OCI-LY3 (cell line): ENCODE measurements around the gene LAMA1.

Experiments
- H2AFZ ChIP-seq: fragments of 200-600, 300-600 bp; shearing (Covaris generic); 2 replicates; pipeline ENCODE4 v1.6.0; 2014; ENCODE audit warnings: antibody characterized with exemption, low read depth, low read length
- H3K27ac ChIP-seq: fragments of 200-600, 300-600 bp; sonication (generic); 2 replicates; pipeline ENCODE4 v1.5.1; 2014; ENCODE audit warnings: mild to moderate bottlenecking, low read length, moderate library complexity, mixed read lengths
- H3K27me3 ChIP-seq: fragments of 200-600, 300-600 bp; sonication (generic); 2 replicates; pipeline ENCODE4 v1.6.1; 2014; ENCODE audit warnings: low read depth, low read length, mixed read lengths
- H3K36me3 ChIP-seq: fragments of 200-600, 300-600 bp; sonication (generic); replicated peaks from 2 replicates; pipeline ENCODE3; 2014; ENCODE audit warnings: low read depth, low read length, mixed read lengths
- H3K4me1 ChIP-seq: fragments of 300-600, 200-600 bp; sonication (generic); 2 replicates; pipeline ENCODE4 v1.6.1; 2014; ENCODE audit warnings: low read length, mixed read lengths
- H3K4me2 ChIP-seq: fragments of 200-600, 300-600 bp; sonication (generic); 2 replicates; pipeline ENCODE4 v1.6.1; 2014; ENCODE audit warnings: low read length, mixed read lengths
- H3K4me3 ChIP-seq: fragments of 300-600, 200-600 bp; sonication (generic); 2 replicates; pipeline ENCODE4 v1.5.1; 2014; ENCODE audit warnings: antibody characterized with exemption, mild to moderate bottlenecking, low read length, moderate library complexity
- H3K79me2 ChIP-seq: fragments of 300-600, 200-600 bp; shearing (Covaris generic); 2 replicates; pipeline ENCODE4 v1.6.1; 2014; ENCODE audit warnings: mild to moderate bottlenecking, low read length, mixed read lengths
- H3K9ac ChIP-seq: fragments of 300-600, 200-600 bp; shearing (Covaris generic); 2 replicates; pipeline ENCODE4 v1.6.0; 2014; ENCODE audit warnings: mild to moderate bottlenecking, low read length, moderate library complexity
- H3K9me3 ChIP-seq: fragments of 200-600, 300-600 bp; shearing (Covaris generic); 2 replicates; pipeline ENCODE4 v1.6.1; 2014; ENCODE audit warnings: low read length, mixed read lengths; ENCODE audit not compliant: insufficient read depth
- H4K20me1 ChIP-seq: fragments of 200-600, 300-600 bp; sonication (generic); 2 replicates; pipeline ENCODE4 v1.6.1; 2016; ENCODE audit warnings: low read length, mixed read lengths; ENCODE audit not compliant: insufficient read depth
- CTCF ChIP-seq: fragments of 200-600, 300-600 bp; sonication (generic); IDR thresholded peaks from 2 replicates; pipeline ENCODE4 v1.5.1; 2014; ENCODE audit warnings: antibody characterized with exemption, low read length, low read depth
- EZH2phosphoT487 ChIP-seq: fragments of 200-600 bp; shearing (Covaris generic); IDR thresholded peaks from 2 replicates; pipeline ENCODE4 v1.6.1; 2018; ENCODE audit warnings: antibody characterized with exemption, mixed run types, low read depth

LAMA1 gene

GRCh38 chr18:6948281-6949055, 169.1 kb downstream of the LAMA1 start:
- Histone ChIP-seq H3K79me2 (no peaks in the 10 kb centered on the region), H3K27ac (no peak overlapping the region), H3K27me3 (no peaks in the 10 kb centered on the region), H3K4me1 (no peaks in the 10 kb centered on the region), H3K36me3 (no peaks in the 10 kb centered on the region), H3K9me3 (no peaks in the 10 kb centered on the region), H4K20me1 (no peaks in the 10 kb centered on the region), H2AFZ (no peak overlapping the region), H3K4me2 (no peak overlapping the region), H3K4me3 (no peak overlapping the region), H3K9ac (no peak overlapping the region)
- TF ChIP-seq EZH2phosphoT487 (no peak), CTCF (no peak)

DNA sequence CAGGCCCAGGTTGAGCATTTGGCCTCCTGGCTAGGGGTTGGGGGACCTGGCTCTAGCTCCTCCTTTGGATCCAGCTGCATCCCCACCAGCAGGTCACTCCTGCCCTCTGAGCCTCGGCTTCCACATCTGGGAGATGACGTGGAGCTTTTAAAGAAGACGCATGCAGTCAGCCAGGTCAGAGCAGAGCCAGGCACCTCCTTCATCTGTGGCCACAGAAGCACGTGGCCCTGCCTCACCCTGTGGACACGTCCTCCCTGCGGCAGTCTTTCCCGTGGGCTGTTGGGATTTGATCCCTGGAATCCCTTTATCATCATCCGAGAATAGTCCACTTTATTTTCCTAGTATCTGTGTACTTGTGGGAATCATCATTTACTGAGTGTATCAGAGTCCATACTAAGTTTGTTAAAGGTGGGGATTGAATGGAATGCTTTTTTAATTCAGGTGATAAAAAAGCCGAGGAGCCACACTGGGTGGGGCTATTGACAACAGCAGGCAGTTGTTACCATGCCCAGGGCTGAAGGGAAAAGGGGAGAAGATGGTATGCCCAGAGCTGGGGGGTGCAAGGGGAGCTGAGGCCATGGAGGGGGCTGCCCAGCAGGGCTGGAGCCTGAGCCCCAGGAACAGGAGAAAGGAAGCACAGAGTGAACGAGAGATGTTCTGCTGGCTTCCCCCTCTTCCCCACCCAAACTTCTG, 170.1 kb downstream of the LAMA1 start:
- no peak overlapping the region for H3K9ac ChIP-seq
- no peaks in the 10 kb centered on the region for H3K27me3 ChIP-seq
- no peaks in the 10 kb centered on the region for H3K79me2 ChIP-seq
- TF ChIP-seq CTCF, result no peak
- no peak for TF ChIP-seq EZH2phosphoT487
- H3K4me3 ChIP-seq, result no peak overlapping the region
- H3K27ac ChIP-seq, result no peak overlapping the region
- H2AFZ ChIP-seq, result no peak overlapping the region
- H3K9me3 ChIP-seq, result no peaks in the 10 kb centered on the region
- H4K20me1 ChIP-seq, result no peaks in the 10 kb centered on the region
- no peak overlapping the region for H3K4me2 ChIP-seq
- H3K4me1 ChIP-seq, result no peaks in the 10 kb centered on the region
- H3K36me3 ChIP-seq, result no peaks in the 10 kb centered on the region

DNA sequence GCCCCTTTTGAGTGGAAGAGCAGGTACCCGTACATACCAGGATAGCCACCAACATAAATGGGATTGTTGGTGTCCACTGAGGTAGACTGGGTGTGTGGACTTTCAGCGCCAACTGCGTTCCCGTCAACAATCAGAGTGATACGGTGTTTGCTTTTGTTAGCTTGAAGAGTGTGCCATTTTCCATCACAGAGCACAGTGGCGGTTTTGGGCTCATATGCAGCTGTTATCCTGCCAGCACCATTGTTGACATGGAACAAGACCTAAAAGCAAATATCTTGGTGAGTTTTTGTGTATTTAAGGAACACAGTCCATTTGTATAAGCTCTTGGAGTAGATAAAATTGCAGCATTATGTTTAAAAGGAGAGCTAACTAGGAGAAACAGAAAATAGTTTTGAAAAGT, 174.5 kb downstream of the LAMA1 start:
- no peak overlapping the region for H3K4me2 ChIP-seq
- no peaks in the 10 kb centered on the region for H3K9me3 ChIP-seq
- H4K20me1 ChIP-seq, result no peaks in the 10 kb centered on the region
- no peak overlapping the region for H2AFZ ChIP-seq
- H3K27me3 ChIP-seq, result no peaks in the 10 kb centered on the region
- no peak overlapping the region for H3K9ac ChIP-seq
- no peaks in the 10 kb centered on the region for H3K4me1 ChIP-seq
- no peaks in the 10 kb centered on the region for H3K79me2 ChIP-seq
- no peak overlapping the region for H3K27ac ChIP-seq
- TF ChIP-seq EZH2phosphoT487 (no peak), CTCF (no peak)
- no peak overlapping the region for H3K4me3 ChIP-seq
- no peaks in the 10 kb centered on the region for H3K36me3 ChIP-seq

DNA sequence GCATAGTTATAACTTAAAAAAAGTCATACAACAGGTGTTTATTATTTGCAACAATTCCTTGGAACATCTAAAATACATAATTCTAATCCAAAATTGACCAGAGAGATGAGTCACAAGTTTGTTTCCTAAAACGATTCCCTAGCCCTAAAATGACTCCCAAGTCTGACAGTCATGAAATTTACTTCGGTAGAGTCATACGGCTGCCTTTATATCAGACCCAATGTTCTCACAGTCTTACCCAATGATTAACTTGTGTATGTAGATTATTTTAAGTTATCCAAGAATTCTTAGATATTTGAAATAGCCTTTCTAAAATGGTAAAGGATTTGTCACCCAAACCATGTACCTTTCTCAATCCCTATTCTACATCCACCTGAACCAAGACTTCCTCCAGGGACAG, 174.9 kb downstream of the LAMA1 start:
- H3K27me3 ChIP-seq, result no peaks in the 10 kb centered on the region
- no peak for TF ChIP-seq EZH2phosphoT487
- TF ChIP-seq CTCF, result no peak

More for the DNA sequence above, 174.9 kb downstream of the LAMA1 start:
- Histone ChIP-seq H3K4me3 (no peak overlapping the region), H2AFZ (no peak overlapping the region), H4K20me1 (no peaks in the 10 kb centered on the region), H3K9ac (no peak overlapping the region), H3K4me1 (no peaks in the 10 kb centered on the region), H3K79me2 (no peaks in the 10 kb centered on the region), H3K27ac (no peak overlapping the region), H3K9me3 (no peaks in the 10 kb centered on the region), H3K4me2 (no peak overlapping the region), H3K36me3 (no peaks in the 10 kb centered on the region)
